Keratinocyte (primary cell): ENCODE data around the gene PTPRN2. TPM values are rescaled to one million over a fixed set of nuclear protein-coding genes. Genes with fewer than 3 reads are reported as not detected.

Experiments
- DNase-seq: peaks from one replicate; pipeline ENCODE4 v3.0.0-alpha.2; 2011; ENCODE audit warnings: low read depth, missing footprints, low spot score
- FAIRE-seq: peaks from 2 replicates; lab custom pipeline; 2011; peaks lifted over from hg19 to GRCh38; lab: Jason Lieb, UNC
- H2AFZ ChIP-seq: 2 replicates; pipeline ENCODE4 v1.6.0; 2012; ENCODE audit warnings: low read length, control low read depth, inconsistent platforms; ENCODE audit not compliant: control insufficient read depth
- H3K27ac ChIP-seq: 2 replicates; pipeline ENCODE4 v1.5.1; 2011; ENCODE audit warnings: low read length; ENCODE audit not compliant: control insufficient read depth, insufficient read depth
- H3K27me3 ChIP-seq: 3 replicates; pipeline ENCODE4 v1.6.0; 2011; ENCODE audit warnings: low read length; ENCODE audit not compliant: control insufficient read depth, insufficient read depth; ENCODE audit errors: extremely low read depth
- H3K36me3 ChIP-seq, 2 experiments: 2 replicates in 1 of 2; 3 replicates in 1 of 2; pipeline ENCODE4 v1.5.1; 2011; ENCODE audit warnings: low read length in 2 of 2, mild to moderate bottlenecking in 1 of 2; ENCODE audit not compliant: control insufficient read depth in 2 of 2, insufficient read depth in 2 of 2; ENCODE audit errors: extremely low read depth in 1 of 2
- H3K4me1 ChIP-seq: 3 replicates; pipeline ENCODE4 v1.5.1; 2011; ENCODE audit warnings: low read length; ENCODE audit not compliant: control insufficient read depth, insufficient read depth; ENCODE audit errors: extremely low read depth
- H3K4me2 ChIP-seq: 3 replicates; pipeline ENCODE4 v1.6.0; 2011; ENCODE audit warnings: low read depth, low read length; ENCODE audit not compliant: control insufficient read depth, insufficient read depth; ENCODE audit errors: extremely low read depth
- H3K4me3 ChIP-seq, 3 experiments: fragments of 200-600 bp in 1 of 3; sonication (generic) in 1 of 3; 2 replicates in 2 of 3; 3 replicates in 1 of 3; pipeline ENCODE4 v1.5.1; 2011 to 2016; ENCODE audit warnings: low read length in 3 of 3, mild to moderate bottlenecking in 3 of 3, control low read depth in 2 of 3, inconsistent platforms in 1 of 3, low read depth in 1 of 3, mixed read lengths in 1 of 3, mixed run types in 1 of 3, moderate library complexity in 1 of 3; ENCODE audit not compliant: control insufficient read depth in 2 of 3, insufficient read depth in 2 of 3; ENCODE audit errors: extremely low read depth in 1 of 3
- H3K79me2 ChIP-seq: 2 replicates; pipeline ENCODE4 v1.6.0; 2012; ENCODE audit warnings: low read length; ENCODE audit not compliant: control insufficient read depth, insufficient read depth
- H3K9ac ChIP-seq: 3 replicates; pipeline ENCODE4 v1.6.0; 2011; ENCODE audit warnings: low read length; ENCODE audit not compliant: control insufficient read depth, insufficient read depth; ENCODE audit errors: extremely low read depth
- H3K9me1 ChIP-seq: 3 replicates; pipeline ENCODE4 v1.6.0; 2011; ENCODE audit warnings: low read length; ENCODE audit not compliant: control insufficient read depth, insufficient read depth; ENCODE audit errors: extremely low read depth
- H3K9me3 ChIP-seq: 2 replicates; pipeline ENCODE4 v1.5.1; 2012; ENCODE audit warnings: low read depth, low read length; ENCODE audit not compliant: control insufficient read depth
- H4K20me1 ChIP-seq: 3 replicates; pipeline ENCODE4 v1.6.0; 2011; ENCODE audit warnings: low read length; ENCODE audit not compliant: control insufficient read depth, insufficient read depth; ENCODE audit errors: extremely low read depth
- CTCF ChIP-seq, 3 experiments: IDR thresholded peaks in 1 of 3; conservative IDR thresholded peaks in 1 of 3; optimal IDR thresholded peaks in 1 of 3; 2 replicates in 2 of 3; 3 replicates in 1 of 3; pipeline versions ENCODE3 to v1.5.1; 2011; ENCODE audit warnings: low read length in 3 of 3, mild to moderate bottlenecking in 3 of 3, moderate library complexity in 2 of 3, control low read depth in 1 of 3, inconsistent platforms in 1 of 3; ENCODE audit not compliant: insufficient read depth in 2 of 3; ENCODE audit errors: extremely low read depth in 1 of 3
- EZH2 ChIP-seq: IDR thresholded peaks from one replicate; pipeline ENCODE4 v1.6.1; 2012; ENCODE audit warnings: inconsistent platforms, mild to moderate bottlenecking, low read length, moderate library complexity
- dilution Hi-C: fragments of 300-500 bp; cut with MboI; formaldehyde crosslinking; loops from one replicate; pipeline ENCODE4 v1.7.0; 2020; ENCODE audit warnings: low sequenced_read_pairs; ENCODE audit not compliant: extremely low pct_ligation_motif_present
- polyA plus RNA-seq, 5 experiments: library from polyadenylated mRNA; depleted of rRNA in 3 of 5; stranded (reverse) in 3 of 5; stranded (forward) in 1 of 5; unstranded in 1 of 5; fragments of >200 nt; gene quantifications; 1 replicate in 1 of 5; 2 replicates in 3 of 5; 3 replicates in 1 of 5; pipeline versions ENCODE4 v1.2.1 to v1.2.3, GENCODE V29; 2011 to 2012; ENCODE audit warnings: missing spikeins in 2 of 5, low read depth in 1 of 5, low replicate concordance in 1 of 5

PTPRN2 gene
- polyA plus RNA-seq, 1 donor (not counting 4 experiments of a cell fraction or from before 2014, with no cell fraction given): not detected

DNA sequence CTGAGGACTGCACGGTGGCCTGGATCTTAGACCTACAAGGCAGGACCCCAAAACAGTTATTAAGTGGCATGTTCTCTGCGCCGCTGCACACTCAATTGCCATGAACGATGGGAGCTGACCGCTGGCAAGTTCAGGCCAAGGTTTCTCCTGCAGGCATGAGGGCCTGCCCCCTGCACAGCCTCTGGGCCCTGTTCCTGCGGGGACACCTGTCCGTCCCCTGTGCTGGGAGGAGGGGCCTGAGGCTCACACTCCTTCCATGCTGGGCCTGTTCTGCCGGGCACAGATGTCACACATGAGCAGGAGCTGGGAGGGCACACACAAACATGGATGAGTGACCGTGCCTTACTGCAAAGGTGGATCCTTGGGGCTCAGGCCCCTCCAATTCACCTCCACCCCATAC, 90.0 kb downstream of the PTPRN2 start:
- no peak overlapping the region for H3K27ac ChIP-seq
- TF ChIP-seq CTCF (optimal IDR thresholded peaks at IDR 0.05 in 1 of 3, IDR thresholded peaks at IDR 0.05 in 1 of 3, conservative IDR thresholded peaks at IDR 0.05 in 1 of 3; ENCODE audit: extremely low read depth in 1 of 3, insufficient read depth in 2 of 3, low read length in 3 of 3): no peak
- TF ChIP-seq EZH2: no peak
- H3K36me3 ChIP-seq: no peaks in the 10 kb centered on the region
- dilution Hi-C loops: no loop called here
- no peaks in the 10 kb centered on the region for H3K9me1 ChIP-seq
- FAIRE-seq (no peak), DNase-seq (no peak)
- H3K9ac ChIP-seq: no peak overlapping the region
- H3K4me3 ChIP-seq: no peak overlapping the region
- H3K4me2 ChIP-seq: no peak overlapping the region
- peaks cover 4% of the 10 kb centered on the region for H3K9me3 ChIP-seq
- H3K79me2 ChIP-seq: no peaks in the 10 kb centered on the region
- H4K20me1 ChIP-seq: no peaks in the 10 kb centered on the region
- peaks cover 3% of the 10 kb centered on the region for H3K27me3 ChIP-seq
- H3K4me1 ChIP-seq: no peaks in the 10 kb centered on the region
- H2AFZ ChIP-seq: no peak overlapping the region

- Histone ChIP-seq H3K9ac (no peak overlapping the region), H3K36me3 (no peaks in the 10 kb centered on the region), H2AFZ (no peak overlapping the region), H3K4me3 (no peak overlapping the region), H3K27me3 (no peaks in the 10 kb centered on the region), H3K4me1 (no peaks in the 10 kb centered on the region), H3K9me3 (peaks cover 2% of the 10 kb centered on the region), H4K20me1 (no peaks in the 10 kb centered on the region), H3K9me1 (no peaks in the 10 kb centered on the region), H3K4me2 (no peak overlapping the region), H3K27ac (no peak overlapping the region), H3K79me2 (no peaks in the 10 kb centered on the region)
- FAIRE-seq: no peak
- TF ChIP-seq EZH2 (no peak), CTCF (optimal IDR thresholded peaks at IDR 0.05 in 1 of 3, IDR thresholded peaks at IDR 0.05 in 1 of 3, conservative IDR thresholded peaks at IDR 0.05 in 1 of 3; ENCODE audit: extremely low read depth in 1 of 3, insufficient read depth in 2 of 3, low read length in 3 of 3) (no peak)
- no peak for DNase-seq
- dilution Hi-C loops: no loop called here
Measured at GRCh38 chr7:158495786-158496185, 91.8 kb downstream of the PTPRN2 start.
